Activated CD8-positive, alpha-beta memory T cell treated with anti-CD3 and anti-CD28 coated beads for 48 hours (primary cell): ENCODE measurements around the gene HNMT.
"Not testable (repeated sequence)": the region's sequence is repeated elsewhere in the genome, so short reads cannot be mapped to it uniquely, and the experiment has no call there.

Experiments
- DNase-seq, 3 experiments: peaks; one replicate each; pipeline ENCODE4 v3.0.0-alpha.2; 2020; ENCODE audit warnings: low read depth in 2 of 3, low spot score in 2 of 3

The HNMT gene

GRCh38 chr2:138040616-138041015 is 76.3 kb downstream of the HNMT start:
- no peak for DNase-seq

DNA sequence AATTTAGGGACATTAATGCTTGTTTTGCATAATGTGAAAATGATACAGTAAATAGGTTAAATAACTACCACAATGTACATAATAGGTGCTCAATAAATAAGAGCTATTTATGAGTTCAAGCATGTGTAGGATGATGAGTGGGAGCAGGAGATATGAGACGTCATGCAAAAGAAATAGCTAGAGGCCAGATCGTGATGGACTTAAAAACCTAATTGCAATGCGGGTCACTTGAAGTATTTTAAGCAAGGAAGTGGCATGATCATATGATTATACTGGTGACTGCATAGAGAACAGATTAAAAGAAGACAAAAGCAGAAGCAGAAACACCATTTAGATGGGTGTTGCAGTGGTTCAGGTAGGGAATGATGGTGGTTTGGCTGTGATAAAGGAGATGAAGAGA is 78.0 kb downstream of the HNMT start:
- DNase-seq: no peak

GRCh38 chr2:138043588-138043987 is 79.3 kb downstream of the HNMT start:
- DNase-seq: not testable (repeated sequence)

DNA sequence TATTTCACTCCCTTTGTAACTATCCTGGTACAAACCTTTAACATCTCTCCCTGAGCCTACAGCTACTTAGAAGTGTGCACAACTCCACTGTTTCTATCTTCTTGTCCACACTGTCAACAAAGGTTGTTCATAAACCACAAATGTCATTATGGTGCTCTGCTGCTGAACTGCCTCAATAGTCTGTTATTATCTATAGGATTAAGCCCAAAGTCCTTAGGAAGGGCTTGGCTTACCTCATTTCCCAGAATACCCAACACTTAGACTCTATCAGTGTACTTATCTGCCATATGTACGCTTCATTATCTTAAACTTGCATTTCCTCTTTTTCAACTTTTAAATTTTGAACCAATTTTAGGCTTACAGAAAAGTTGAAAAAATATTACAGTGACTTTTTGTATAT is 94.2 kb downstream of the HNMT start:
- no peak for DNase-seq

DNA sequence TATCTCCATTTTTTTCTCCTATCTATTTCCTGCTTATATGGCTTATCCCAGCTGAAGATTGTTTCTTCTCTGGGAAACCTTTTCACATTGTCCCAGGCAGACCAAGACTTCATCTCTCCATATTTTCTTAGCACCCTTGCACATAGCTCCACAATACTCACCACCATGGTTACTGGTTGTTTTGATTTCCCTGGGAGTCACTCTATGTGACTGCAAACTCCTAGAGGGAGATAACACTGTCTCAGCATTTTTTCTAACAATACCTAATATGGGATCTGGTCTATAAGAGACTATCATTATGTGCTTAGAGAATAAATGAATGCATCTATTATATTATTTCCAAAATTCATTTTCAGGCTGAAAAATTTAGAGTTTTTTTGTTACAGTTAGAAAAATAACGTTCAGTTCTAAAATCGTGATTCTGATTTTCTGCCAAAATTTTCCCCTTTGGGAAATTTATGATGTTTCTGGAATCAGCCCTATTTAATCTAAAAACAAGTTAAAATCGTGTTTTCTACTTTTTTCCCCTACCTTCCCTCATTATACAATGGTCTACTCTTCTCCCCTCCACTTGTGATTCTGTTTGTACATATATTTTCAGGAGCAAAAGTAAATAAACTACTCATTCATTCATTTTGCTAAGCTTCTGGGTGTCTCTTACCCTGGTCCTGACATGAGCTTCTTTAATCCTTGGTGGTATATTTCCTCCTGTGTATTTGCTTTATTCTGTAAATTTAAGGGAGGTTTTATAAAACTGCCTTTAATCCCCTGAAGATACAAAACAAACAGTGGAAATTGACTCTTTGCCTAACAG is 95.4 kb downstream of the HNMT start:
- no peak for DNase-seq

- no peak for DNase-seq
Observed at GRCh38 chr2:138060301-138060635, 96.0 kb downstream of the HNMT start.

DNA sequence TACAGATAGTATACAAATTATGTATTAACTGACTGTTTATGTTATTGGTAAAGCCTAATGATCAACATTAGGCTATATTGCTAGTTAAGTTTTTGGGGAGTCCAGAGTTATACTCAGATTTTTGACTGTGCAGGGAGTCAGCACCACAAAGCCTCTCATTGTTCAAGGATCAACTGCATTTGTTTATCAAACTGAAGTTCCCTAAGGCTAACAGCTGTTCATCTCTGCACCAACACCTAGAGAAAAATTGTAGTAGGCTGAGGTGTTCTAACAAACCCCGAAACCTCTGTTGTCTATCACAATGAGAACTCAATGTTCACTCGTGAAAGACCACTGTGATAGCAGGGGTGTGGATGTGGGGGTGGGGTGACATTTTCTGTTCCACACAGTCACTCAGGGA is 97.7 kb downstream of the HNMT start:
- no peak for DNase-seq

- DNase-seq: no peak
Observed at GRCh38 chr2:138063181-138063580, 98.9 kb downstream of the HNMT start.
